Endothelial cell of umbilical vein (primary cell): ENCODE results near the gene ABCC11.
"Not testable (repeated sequence)": the region's sequence is repeated elsewhere in the genome, so short reads cannot be mapped to it uniquely, and the experiment has no call there.

Source experiments
- EZH2 ChIP-seq: IDR thresholded peaks from 2 replicates; pipeline ENCODE4 v1.6.1; 2012; ENCODE audit warnings: borderline replicate concordance, low read depth, mild to moderate bottlenecking, moderate library complexity, low read length, inconsistent platforms; ENCODE audit not compliant: severe bottlenecking
- GATA2 ChIP-seq: IDR thresholded peaks from 2 replicates; pipeline ENCODE4 v1.7.0; 2011; ENCODE audit warnings: low read depth, mild to moderate bottlenecking, moderate library complexity, mixed read lengths, low read length; ENCODE audit not compliant: insufficient read length, insufficient read depth
- JUN ChIP-seq: IDR thresholded peaks from 2 replicates; pipeline ENCODE4 v1.6.1; 2011; ENCODE audit warnings: borderline replicate concordance, low read depth; ENCODE audit not compliant: insufficient read length, insufficient read depth
- MAX ChIP-seq: IDR thresholded peaks from 2 replicates; pipeline ENCODE4 v1.6.1; 2011; ENCODE audit not compliant: insufficient read depth, insufficient read length
- MYC ChIP-seq: IDR thresholded peaks from one replicate; pipeline ENCODE4 v1.6.1; 2011; ENCODE audit warnings: mild to moderate bottlenecking, low read depth, low read length
- POLR2A ChIP-seq: IDR thresholded peaks from 2 replicates; pipeline ENCODE4 v1.6.1; 2012; ENCODE audit warnings: low read depth, mild to moderate bottlenecking, control low read depth, low read length
- TF ChIP-seq, protein P1 (sequence below), 2 donors: IDR thresholded peaks; 1 replicate in 1 of 2; 2 replicates in 1 of 2; pipeline ENCODE4 v1.5.1; 2011; ENCODE audit warnings: low read length in 2 of 2, mild to moderate bottlenecking in 2 of 2, moderate library complexity in 2 of 2, control low read depth in 1 of 2, inconsistent platforms in 1 of 2, low read depth in 1 of 2; ENCODE audit not compliant: insufficient read depth in 1 of 2; ENCODE audit errors: extremely low read depth in 1 of 2

DNA sequence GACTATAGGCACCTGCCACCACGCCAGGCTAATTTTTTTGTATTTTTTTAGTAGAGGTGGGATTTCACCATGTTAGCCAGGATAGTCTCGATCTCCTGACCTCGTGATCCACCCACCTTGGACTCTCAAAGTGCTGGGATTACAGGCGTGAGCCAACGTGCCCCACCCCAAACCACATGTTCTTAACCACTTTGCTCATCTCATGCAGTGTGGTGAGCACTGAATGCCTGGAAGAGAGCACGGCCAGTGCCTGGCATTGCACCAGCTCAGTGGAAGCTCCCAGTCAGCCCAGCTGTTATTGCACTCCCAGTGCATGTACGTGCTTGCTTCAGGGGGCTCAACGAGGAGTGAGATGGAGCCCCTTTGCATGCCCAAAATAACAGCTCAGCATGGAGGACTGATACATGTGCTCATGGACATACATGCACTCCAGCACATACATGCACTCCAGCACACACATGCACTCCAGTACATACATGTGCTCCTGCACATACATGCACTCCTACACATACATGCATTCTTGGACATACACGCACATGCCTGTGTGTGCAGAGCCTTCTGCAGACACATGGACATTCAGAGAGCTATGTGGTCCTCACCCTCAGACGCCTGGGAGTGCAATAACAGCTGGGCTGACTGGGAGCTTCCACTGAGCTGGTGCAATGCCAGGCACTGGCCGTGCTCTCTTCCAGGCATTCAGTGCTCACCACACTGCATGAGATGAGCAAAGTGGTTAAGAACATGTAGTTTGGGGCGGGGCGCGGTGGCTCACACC, 65.4 kb downstream of the ABCC11 start:
- not testable (repeated sequence) for TF ChIP-seq EZH2, MAX, POLR2A, JUN, MYC, GATA2
- TF ChIP-seq, protein P1, sequence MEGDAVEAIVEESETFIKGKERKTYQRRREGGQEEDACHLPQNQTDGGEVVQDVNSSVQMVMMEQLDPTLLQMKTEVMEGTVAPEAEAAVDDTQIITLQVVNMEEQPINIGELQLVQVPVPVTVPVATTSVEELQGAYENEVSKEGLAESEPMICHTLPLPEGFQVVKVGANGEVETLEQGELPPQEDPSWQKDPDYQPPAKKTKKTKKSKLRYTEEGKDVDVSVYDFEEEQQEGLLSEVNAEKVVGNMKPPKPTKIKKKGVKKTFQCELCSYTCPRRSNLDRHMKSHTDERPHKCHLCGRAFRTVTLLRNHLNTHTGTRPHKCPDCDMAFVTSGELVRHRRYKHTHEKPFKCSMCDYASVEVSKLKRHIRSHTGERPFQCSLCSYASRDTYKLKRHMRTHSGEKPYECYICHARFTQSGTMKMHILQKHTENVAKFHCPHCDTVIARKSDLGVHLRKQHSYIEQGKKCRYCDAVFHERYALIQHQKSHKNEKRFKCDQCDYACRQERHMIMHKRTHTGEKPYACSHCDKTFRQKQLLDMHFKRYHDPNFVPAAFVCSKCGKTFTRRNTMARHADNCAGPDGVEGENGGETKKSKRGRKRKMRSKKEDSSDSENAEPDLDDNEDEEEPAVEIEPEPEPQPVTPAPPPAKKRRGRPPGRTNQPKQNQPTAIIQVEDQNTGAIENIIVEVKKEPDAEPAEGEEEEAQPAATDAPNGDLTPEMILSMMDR (IDR thresholded peaks at IDR 0.05; ENCODE audit: extremely low read depth in 1 of 2, insufficient read depth in 1 of 2, low read depth in 1 of 2, low read length in 2 of 2), result not testable (repeated sequence)
